Activated CD4-positive, alpha-beta memory T cell treated with anti-CD3 and anti-CD28 coated beads, Interleukin-2, amount 10 ng/mL, durations not matched to agents 7 days and 5 days (primary cell): Measurements from ENCODE around the gene EPB41L2. TPM values are rescaled to one million over a fixed set of nuclear protein-coding genes. Genes with fewer than 3 reads are reported as not detected.

Experiments
- CTCF ChIA-PET: fragments of 350-600 bp; sonication (Branson Sonifier 250); formaldehyde crosslinking; loops from one replicate; lab custom pipeline; 2021; ENCODE audit warnings: antibody characterized with exemption, inconsistent platforms; lab: Charles Lee
- POLR2A ChIA-PET: fragments of 350-600 bp; sonication (Branson Sonifier 250); formaldehyde crosslinking; loops from one replicate; lab custom pipeline; 2021; ENCODE audit warnings: antibody characterized with exemption; lab: Charles Lee
- DNase-seq: peaks from one replicate; pipeline ENCODE4 v3.0.0-alpha.2; 2020
- H3K27ac Mint-ChIP-seq: one replicate; pipeline ENCODE4 v1.8.0; 2021; ENCODE audit warnings: mild to moderate bottlenecking, mixed read lengths
- H3K27me3 Mint-ChIP-seq: one replicate; pipeline ENCODE4 v1.8.0; 2021; ENCODE audit warnings: mixed read lengths
- H3K36me3 Mint-ChIP-seq: one replicate; pipeline ENCODE4 v1.8.0; 2021; ENCODE audit warnings: low read depth, mixed read lengths
- H3K4me1 Mint-ChIP-seq: one replicate; pipeline ENCODE4 v1.8.0; 2021; ENCODE audit warnings: mixed read lengths
- H3K4me3 Mint-ChIP-seq: one replicate; pipeline ENCODE4 v1.8.0; 2021; ENCODE audit warnings: mild to moderate bottlenecking, mixed read lengths
- H3K9me3 Mint-ChIP-seq: one replicate; pipeline ENCODE4 v1.8.0; 2021; ENCODE audit warnings: mixed read lengths
- total RNA-seq, 2 experiments: library from RNA; stranded (reverse); gene quantifications; one replicate each; pipeline ENCODE4 v1.2.3, GENCODE V29; 2021

The EPB41L2 gene
- total RNA-seq, 2 experiments from 2014 or later: 24.8 to 25.6 TPM

- Mint-ChIP-seq H3K9me3 (no peaks in the 10 kb centered on the region), H3K27me3 (peaks cover 3% of the 10 kb centered on the region), H3K27ac (no peak overlapping the region), H3K4me3 (no peak overlapping the region), H3K4me1 (no peaks in the 10 kb centered on the region), H3K36me3 (no peaks in the 10 kb centered on the region)
- CTCF ChIA-PET: no interaction called here
- POLR2A ChIA-PET: no interaction called here
- no peak for DNase-seq
These were observed 17.0 kb upstream of the EPB41L2 start for GRCh38 chr6:131080084-131080483.

- H3K4me3 Mint-ChIP-seq: no peak overlapping the region
- H3K27ac Mint-ChIP-seq: no peak overlapping the region
- DNase-seq: no peak
- H3K27me3 Mint-ChIP-seq: peaks cover 5% of the 10 kb centered on the region
- H3K9me3 Mint-ChIP-seq: peaks cover 2% of the 10 kb centered on the region
- CTCF ChIA-PET: no interaction called here
- no peaks in the 10 kb centered on the region for H3K4me1 Mint-ChIP-seq
- POLR2A ChIA-PET: no interaction called here
- H3K36me3 Mint-ChIP-seq: no peaks in the 10 kb centered on the region
These were observed 10.5 kb upstream of the EPB41L2 start for GRCh38 chr6:131073577-131073976.

- no peak for DNase-seq
- H3K4me3 Mint-ChIP-seq: no peak overlapping the region
- ChIA-PET POLR2A (no interaction called here), CTCF (no interaction called here)
- H3K4me1 Mint-ChIP-seq: no peaks in the 10 kb centered on the region
- peaks cover 2% of the 10 kb centered on the region for H3K27me3 Mint-ChIP-seq
- no peak overlapping the region for H3K27ac Mint-ChIP-seq
- peaks cover 2% of the 10 kb centered on the region for H3K9me3 Mint-ChIP-seq
- H3K36me3 Mint-ChIP-seq: no peaks in the 10 kb centered on the region
These were observed 7.0 kb upstream of the EPB41L2 start for GRCh38 chr6:131070061-131070460.

GRCh38 chr6:131068165-131068564, 5.1 kb upstream of the EPB41L2 start:
- ChIA-PET POLR2A (no interaction called here), CTCF (no interaction called here)
- Mint-ChIP-seq H3K27me3 (peaks cover 5% of the 10 kb centered on the region), H3K27ac (no peak overlapping the region), H3K4me3 (no peak overlapping the region), H3K4me1 (peaks cover 8% of the 10 kb centered on the region), H3K36me3 (no peaks in the 10 kb centered on the region), H3K9me3 (peaks cover 2% of the 10 kb centered on the region)
- DNase-seq: no peak

- DNase-seq: no peak
- Mint-ChIP-seq H3K27ac (no peak overlapping the region), H3K36me3 (no peaks in the 10 kb centered on the region), H3K27me3 (peaks cover 5% of the 10 kb centered on the region), H3K9me3 (peaks cover 2% of the 10 kb centered on the region), H3K4me1 (peaks cover 8% of the 10 kb centered on the region), H3K4me3 (no peak overlapping the region)
- POLR2A ChIA-PET: no interaction called here
- CTCF ChIA-PET: no interaction called here
These were observed 4.5 kb upstream of the EPB41L2 start for GRCh38 chr6:131067521-131067920.

- H3K9me3 Mint-ChIP-seq: no peaks in the 10 kb centered on the region
These were observed 2.8 kb upstream of the EPB41L2 start for GRCh38 chr6:131065824-131066171.

GRCh38 chr6:131065112-131065823, 2.2 kb upstream of the EPB41L2 start:
- Mint-ChIP-seq H3K27me3 (peaks cover 10% of the 10 kb centered on the region), H3K27ac (no peak overlapping the region), H3K4me3 (no peak overlapping the region), H3K4me1 (peaks cover 23% of the 10 kb centered on the region), H3K9me3 (no peaks in the 10 kb centered on the region), H3K36me3 (no peaks in the 10 kb centered on the region)
- no peak for DNase-seq
- CTCF ChIA-PET: no interaction called here
- POLR2A ChIA-PET: no interaction called here

More at GRCh38 chr6:131065824-131066171, 2.8 kb upstream of the EPB41L2 start:
- Mint-ChIP-seq H3K27me3 (peaks cover 10% of the 10 kb centered on the region), H3K4me1 (peaks cover 18% of the 10 kb centered on the region), H3K27ac (no peak overlapping the region), H3K4me3 (no peak overlapping the region), H3K36me3 (no peaks in the 10 kb centered on the region)
- ChIA-PET CTCF (no interaction called here), POLR2A (no interaction called here)
- DNase-seq: no peak

GRCh38 chr6:131063764-131064272, 773 bp upstream of the EPB41L2 start:
- Mint-ChIP-seq H3K27me3 (peaks cover 8% of the 10 kb centered on the region), H3K36me3 (no peaks in the 10 kb centered on the region), H3K9me3 (no peaks in the 10 kb centered on the region), H3K4me3 (peak overlapping the region; percentile 78), H3K4me1 (peaks cover 23% of the 10 kb centered on the region), H3K27ac (no peak overlapping the region)
- CTCF ChIA-PET: no interaction called here
- DNase-seq: no peak
- POLR2A ChIA-PET: no interaction called here

- POLR2A ChIA-PET: no interaction called here
These were observed 611 bp downstream of the EPB41L2 start for GRCh38 chr6:131062241-131063027.

GRCh38 chr6:131061751-131062119, 1.3 kb downstream of the EPB41L2 start:
- peaks cover 23% of the 10 kb centered on the region for H3K4me1 Mint-ChIP-seq
- no peak for DNase-seq
- H3K27ac Mint-ChIP-seq: no peak overlapping the region
- CTCF ChIA-PET: no interaction called here
- H3K4me3 Mint-ChIP-seq: peak overlapping the region; percentile 71
- POLR2A ChIA-PET: no interaction called here
- H3K36me3 Mint-ChIP-seq: no peaks in the 10 kb centered on the region
- no peaks in the 10 kb centered on the region for H3K9me3 Mint-ChIP-seq
- H3K27me3 Mint-ChIP-seq: peaks cover 8% of the 10 kb centered on the region

More at GRCh38 chr6:131062241-131063027, 611 bp downstream of the EPB41L2 start:
- Mint-ChIP-seq H3K9me3 (no peaks in the 10 kb centered on the region), H3K27ac (no peak overlapping the region), H3K36me3 (no peaks in the 10 kb centered on the region), H3K27me3 (peaks cover 8% of the 10 kb centered on the region), H3K4me3 (peak overlapping the region; percentile 78), H3K4me1 (peaks cover 23% of the 10 kb centered on the region)
- CTCF ChIA-PET: interaction anchor here (0.7 kb wide), 1 partner anchor 1687 kb away, joined by 3 read pairs; no protein-coding TSS in a partner anchor
- DNase-seq: peak; percentile 17

GRCh38 chr6:131061041-131061750, 1.8 kb downstream of the EPB41L2 start:
- Mint-ChIP-seq H3K27me3 (peaks cover 8% of the 10 kb centered on the region), H3K36me3 (no peaks in the 10 kb centered on the region), H3K4me3 (peak overlapping the region; percentile 71), H3K4me1 (peaks cover 23% of the 10 kb centered on the region), H3K27ac (no peak overlapping the region), H3K9me3 (peaks cover 3% of the 10 kb centered on the region)
- DNase-seq: no peak
- ChIA-PET POLR2A (no interaction called here), CTCF (no interaction called here)

GRCh38 chr6:131060311-131060710, 2.7 kb downstream of the EPB41L2 start:
- no peaks in the 10 kb centered on the region for H3K36me3 Mint-ChIP-seq
- H3K9me3 Mint-ChIP-seq: peaks cover 5% of the 10 kb centered on the region
- peaks cover 8% of the 10 kb centered on the region for H3K27me3 Mint-ChIP-seq
- ChIA-PET CTCF (interaction anchor here (0.6 kb wide), 1 partner anchor 362 kb away, joined by 3 read pairs; no protein-coding TSS in a partner anchor), POLR2A (no interaction called here)
- no peak overlapping the region for H3K27ac Mint-ChIP-seq
- DNase-seq: no peak
- peaks cover 23% of the 10 kb centered on the region for H3K4me1 Mint-ChIP-seq
- no peak overlapping the region for H3K4me3 Mint-ChIP-seq

GRCh38 chr6:131059486-131059885, 3.6 kb downstream of the EPB41L2 start:
- H3K9me3 Mint-ChIP-seq: peaks cover 12% of the 10 kb centered on the region
- peaks cover 8% of the 10 kb centered on the region for H3K27me3 Mint-ChIP-seq
- H3K27ac Mint-ChIP-seq: no peak overlapping the region
- no peak overlapping the region for H3K4me3 Mint-ChIP-seq
- H3K4me1 Mint-ChIP-seq: peaks cover 23% of the 10 kb centered on the region
- peaks cover 2% of the 10 kb centered on the region for H3K36me3 Mint-ChIP-seq
- POLR2A ChIA-PET: no interaction called here
- CTCF ChIA-PET: interaction anchor here (0.6 kb wide), 1 partner anchor 392 kb away, joined by 3 read pairs; no protein-coding TSS in a partner anchor
- no peak for DNase-seq
